ENCODE data around the gene TMEM41B. TPM values are rescaled to one million over a fixed set of nuclear protein-coding genes. Genes with fewer than 3 reads are reported as not detected.
"Not testable (repeated sequence)": the region's sequence is repeated elsewhere in the genome, so short reads cannot be mapped to it uniquely, and the experiment has no call there.

The TMEM41B gene
- 54.7 and 68.1 TPM in 2 replicates for total RNA-seq (2014; rRNA removed; shearing (Covaris generic))

- peak; percentile 100 for DNase-seq (ENCODE audit: low spot score)
These were observed at the start of gene TMEM41B for GRCh38 chr11:9314291-9315077. Gene TMEM41B, minus strand, starts transcription at chr11:9314593. Its CDS starts 152 bp downstream, at chr11:9314441.

GRCh38 chr11:9362393-9362863 lies 48.0 kb upstream of the TMEM41B start:
- DNase-seq (ENCODE audit: low spot score), result no peak

GRCh38 chr11:9360862-9361622 lies 46.6 kb upstream of the TMEM41B start:
- DNase-seq (ENCODE audit: low spot score), result not testable (repeated sequence)

- no peak for DNase-seq (ENCODE audit: low spot score)
These were observed 42.6 kb upstream of the TMEM41B start for GRCh38 chr11:9357041-9357440.

GRCh38 chr11:9351321-9351881 lies 37.0 kb upstream of the TMEM41B start:
- no peak for DNase-seq (ENCODE audit: low spot score)

- not testable (repeated sequence) for DNase-seq (ENCODE audit: low spot score)
These were observed 33.4 kb upstream of the TMEM41B start for GRCh38 chr11:9347779-9348178.

GRCh38 chr11:9347100-9347499 lies 32.7 kb upstream of the TMEM41B start:
- DNase-seq (ENCODE audit: low spot score), result no peak

- DNase-seq (ENCODE audit: low spot score), result no peak
These were observed 29.8 kb upstream of the TMEM41B start for GRCh38 chr11:9344061-9344680.

GRCh38 chr11:9341638-9342178 lies 27.3 kb upstream of the TMEM41B start:
- DNase-seq (ENCODE audit: low spot score), result no peak

- DNase-seq (ENCODE audit: low spot score), result no peak
These were observed 18.3 kb upstream of the TMEM41B start for GRCh38 chr11:9332655-9333054.

- DNase-seq (ENCODE audit: low spot score), result no peak
These were observed 16.3 kb upstream of the TMEM41B start for GRCh38 chr11:9330387-9331384.

- DNase-seq (ENCODE audit: low spot score), result no peak
These were observed 5.7 kb upstream of the TMEM41B start for GRCh38 chr11:9320047-9320446.

- not testable (repeated sequence) for DNase-seq (ENCODE audit: low spot score)
These were observed 5.1 kb upstream of the TMEM41B start for GRCh38 chr11:9319377-9320001.

GRCh38 chr11:9318442-9319376 lies 4.3 kb upstream of the TMEM41B start:
- not testable (repeated sequence) for DNase-seq (ENCODE audit: low spot score)

GRCh38 chr11:9316334-9316733 lies 1.9 kb upstream of the TMEM41B start:
- no peak for DNase-seq (ENCODE audit: low spot score)

GRCh38 chr11:9315078-9315688 lies 790 bp upstream of the TMEM41B start:
- DNase-seq (ENCODE audit: low spot score), result no peak

GRCh38 chr11:9313648-9314290 lies 624 bp downstream of the TMEM41B start:
- no peak for DNase-seq (ENCODE audit: low spot score)
